ENCODE results near the gene CCL21. TPM values are rescaled to one million over a fixed set of nuclear protein-coding genes. Genes with fewer than 3 reads are reported as not detected.

The CCL21 gene
- polyA plus RNA-seq, 1 donor = 60.4 TPM

- Histone ChIP-seq H3K27me3 (ENCODE audit: control insufficient read depth, insufficient read depth, low read length) (peaks cover 9% of the 10 kb centered on the region), H3K36me3 (ENCODE audit: control insufficient read depth, insufficient read depth, low read length) (no peaks in the 10 kb centered on the region), H3K4me1 (ENCODE audit: control insufficient read depth, insufficient read depth, low read length) (no peaks in the 10 kb centered on the region), H3K4me3 (ENCODE audit: low read length) (no peak overlapping the region), H3K9me3 (ENCODE audit: control insufficient read depth, low read depth, low read length) (no peaks in the 10 kb centered on the region), H3K27ac (ENCODE audit: low read length) (no peak overlapping the region)
- WGBS (ENCODE audit: insufficient coverage, low lambda C conversion rate) = 71% methylated on average over 1 of the region's 1 CpG
- DNase-seq = no peak
Measured at GRCh38 chr9:34712140-34712539, 2.2 kb upstream of the CCL21 start.

GRCh38 chr9:34709196-34709978, 549 bp downstream of the CCL21 start:
- Histone ChIP-seq H3K4me1 (ENCODE audit: control insufficient read depth, insufficient read depth, low read length) (no peaks in the 10 kb centered on the region), H3K27me3 (ENCODE audit: control insufficient read depth, insufficient read depth, low read length) (peaks cover 6% of the 10 kb centered on the region), H3K36me3 (ENCODE audit: control insufficient read depth, insufficient read depth, low read length) (no peaks in the 10 kb centered on the region), H3K9me3 (ENCODE audit: control insufficient read depth, low read depth, low read length) (no peaks in the 10 kb centered on the region), H3K27ac (ENCODE audit: low read length) (no peak overlapping the region), H3K4me3 (ENCODE audit: low read length) (no peak overlapping the region)
- no peak for DNase-seq
- WGBS (ENCODE audit: insufficient coverage, low lambda C conversion rate) = no CpG with 5 or more reads among the region's 9 CpGs

GRCh38 chr9:34707130-34707529, 2.8 kb downstream of the CCL21 start:
- Histone ChIP-seq H3K4me3 (ENCODE audit: low read length) (no peak overlapping the region), H3K9me3 (ENCODE audit: control insufficient read depth, low read depth, low read length) (no peaks in the 10 kb centered on the region), H3K27me3 (ENCODE audit: control insufficient read depth, insufficient read depth, low read length) (no peaks in the 10 kb centered on the region), H3K36me3 (ENCODE audit: control insufficient read depth, insufficient read depth, low read length) (no peaks in the 10 kb centered on the region), H3K27ac (ENCODE audit: low read length) (no peak overlapping the region), H3K4me1 (ENCODE audit: control insufficient read depth, insufficient read depth, low read length) (no peaks in the 10 kb centered on the region)
- no CpG with 5 or more reads among the region's 2 CpGs for WGBS (ENCODE audit: insufficient coverage, low lambda C conversion rate)
- DNase-seq = no peak

DNA sequence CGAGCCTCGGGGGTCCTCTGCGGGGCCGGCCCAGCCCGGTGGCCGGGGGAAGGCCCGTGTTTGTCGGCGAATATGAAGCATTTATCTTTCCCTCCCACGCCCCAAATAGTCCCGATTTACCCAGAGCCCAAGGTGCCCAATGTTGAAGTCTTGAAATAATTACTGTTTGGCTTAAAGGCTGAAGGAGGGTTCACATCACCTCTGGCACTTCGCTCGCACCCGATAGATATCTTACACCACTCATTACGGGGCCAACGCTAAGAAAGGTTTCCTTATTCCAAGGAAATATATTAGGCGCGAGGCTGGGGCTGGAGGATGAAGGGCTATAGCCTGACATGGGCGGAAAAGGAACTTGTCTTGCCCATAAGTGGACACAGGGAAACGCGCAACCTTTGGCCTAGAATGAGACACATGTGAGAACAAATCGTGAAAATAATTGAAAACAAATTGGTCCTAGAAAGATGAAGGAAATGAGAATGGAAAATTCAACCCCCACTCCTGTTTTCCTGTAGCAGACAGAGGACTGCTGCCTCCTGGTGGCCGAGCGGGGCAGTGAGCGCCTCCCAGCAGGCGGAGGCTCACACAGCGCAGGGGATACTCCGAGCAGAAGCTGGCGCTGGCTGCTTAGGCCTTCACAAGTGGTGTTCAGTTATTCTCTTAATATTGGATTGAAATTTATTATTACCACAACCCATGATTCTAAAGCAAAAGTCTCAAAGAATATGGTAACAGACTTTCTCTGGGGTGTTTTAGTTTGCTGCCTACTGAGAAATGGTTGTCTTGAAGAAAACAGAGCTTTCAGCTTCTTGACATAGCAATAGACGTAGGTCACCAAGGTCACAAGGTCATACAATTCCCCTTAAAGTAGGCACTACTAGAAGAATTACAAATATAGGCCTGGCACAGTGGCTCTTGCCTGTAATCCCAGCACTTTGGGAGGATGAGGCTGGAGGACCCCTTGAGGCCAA, 7.9 kb downstream of the CCL21 start:
- no peaks in the 10 kb centered on the region for H3K36me3 ChIP-seq (ENCODE audit: control insufficient read depth, insufficient read depth, low read length)
- H3K4me3 ChIP-seq (ENCODE audit: low read length) = peak overlapping the region; percentile 46
- peak overlapping the region; percentile 59 for H3K27ac ChIP-seq (ENCODE audit: low read length)
- peak; percentile 81 for DNase-seq
- no peaks in the 10 kb centered on the region for H3K9me3 ChIP-seq (ENCODE audit: control insufficient read depth, low read depth, low read length)
- H3K27me3 ChIP-seq (ENCODE audit: control insufficient read depth, insufficient read depth, low read length) = peaks cover 14% of the 10 kb centered on the region
- peaks cover 5% of the 10 kb centered on the region for H3K4me1 ChIP-seq (ENCODE audit: control insufficient read depth, insufficient read depth, low read length)
- no CpG with 5 or more reads among the region's 30 CpGs for WGBS (ENCODE audit: insufficient coverage, low lambda C conversion rate)

- no CpG with 5 or more reads among the region's 52 CpGs for WGBS (ENCODE audit: insufficient coverage, low lambda C conversion rate)
- no peaks in the 10 kb centered on the region for H3K9me3 ChIP-seq (ENCODE audit: control insufficient read depth, low read depth, low read length)
- H3K36me3 ChIP-seq (ENCODE audit: control insufficient read depth, insufficient read depth, low read length) = no peaks in the 10 kb centered on the region
- peaks cover 17% of the 10 kb centered on the region for H3K27me3 ChIP-seq (ENCODE audit: control insufficient read depth, insufficient read depth, low read length)
- peaks cover 5% of the 10 kb centered on the region for H3K4me1 ChIP-seq (ENCODE audit: control insufficient read depth, insufficient read depth, low read length)
- H3K4me3 ChIP-seq (ENCODE audit: low read length) = peak overlapping the region; percentile 46
- H3K27ac ChIP-seq (ENCODE audit: low read length) = peak overlapping the region; percentile 59
- DNase-seq = peak; percentile 45 to 65
Measured at GRCh38 chr9:34701023-34701768, 8.7 kb downstream of the CCL21 start.

DNA sequence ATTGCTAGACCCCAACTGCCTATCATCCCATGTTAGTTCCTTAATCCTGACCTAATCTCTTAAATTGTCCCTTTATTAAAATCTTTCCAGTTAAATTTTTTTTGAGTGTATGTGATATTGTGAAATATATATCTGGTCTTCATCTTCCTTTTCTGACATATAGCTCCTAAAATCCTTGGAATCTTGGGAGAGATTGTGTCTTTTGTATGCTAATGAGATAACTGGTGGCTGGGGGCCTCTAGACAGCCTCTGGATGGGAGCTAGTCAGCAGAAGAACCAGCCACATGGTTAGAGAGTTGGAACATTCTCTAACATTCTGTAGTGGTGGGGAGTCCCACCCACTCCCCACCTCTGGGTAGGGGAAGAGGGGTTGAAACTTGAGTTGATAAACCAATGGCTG, 15.1 kb downstream of the CCL21 start:
- Histone ChIP-seq H3K4me3 (ENCODE audit: low read length) (no peak overlapping the region), H3K36me3 (ENCODE audit: control insufficient read depth, insufficient read depth, low read length) (no peaks in the 10 kb centered on the region), H3K4me1 (ENCODE audit: control insufficient read depth, insufficient read depth, low read length) (no peaks in the 10 kb centered on the region), H3K9me3 (ENCODE audit: control insufficient read depth, low read depth, low read length) (no peaks in the 10 kb centered on the region), H3K27me3 (ENCODE audit: control insufficient read depth, insufficient read depth, low read length) (peaks cover 7% of the 10 kb centered on the region), H3K27ac (ENCODE audit: low read length) (no peak overlapping the region)
- DNase-seq = no peak

DNA sequence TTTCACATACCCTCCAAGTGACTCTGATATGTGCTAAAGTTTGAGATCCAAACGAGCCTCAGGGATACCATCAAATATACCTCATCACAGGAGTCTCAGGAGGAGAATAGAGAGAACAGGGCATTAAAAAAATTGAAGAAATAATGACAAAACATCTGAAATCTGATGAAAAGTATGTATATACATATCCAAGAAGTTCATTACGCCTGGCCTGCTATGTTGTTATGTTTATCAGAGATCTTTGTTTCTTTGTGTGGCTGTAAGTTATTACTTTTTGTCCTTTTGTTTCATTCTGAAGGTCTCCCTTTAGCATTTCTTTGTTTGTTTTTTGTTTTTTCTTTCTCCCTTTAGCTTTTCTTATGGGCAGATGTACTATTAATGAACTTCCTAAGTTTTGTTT, 16.4 kb downstream of the CCL21 start:
- H3K27me3 ChIP-seq (ENCODE audit: control insufficient read depth, insufficient read depth, low read length) = peaks cover 3% of the 10 kb centered on the region
- no peak for DNase-seq
- no peaks in the 10 kb centered on the region for H3K4me1 ChIP-seq (ENCODE audit: control insufficient read depth, insufficient read depth, low read length)
- no peaks in the 10 kb centered on the region for H3K36me3 ChIP-seq (ENCODE audit: control insufficient read depth, insufficient read depth, low read length)
- H3K9me3 ChIP-seq (ENCODE audit: control insufficient read depth, low read depth, low read length) = no peaks in the 10 kb centered on the region
- WGBS (ENCODE audit: insufficient coverage, low lambda C conversion rate) = 83% methylated on average over 1 of the region's 2 CpGs
- H3K27ac ChIP-seq (ENCODE audit: low read length) = no peak overlapping the region
- no peak overlapping the region for H3K4me3 ChIP-seq (ENCODE audit: low read length)

DNA sequence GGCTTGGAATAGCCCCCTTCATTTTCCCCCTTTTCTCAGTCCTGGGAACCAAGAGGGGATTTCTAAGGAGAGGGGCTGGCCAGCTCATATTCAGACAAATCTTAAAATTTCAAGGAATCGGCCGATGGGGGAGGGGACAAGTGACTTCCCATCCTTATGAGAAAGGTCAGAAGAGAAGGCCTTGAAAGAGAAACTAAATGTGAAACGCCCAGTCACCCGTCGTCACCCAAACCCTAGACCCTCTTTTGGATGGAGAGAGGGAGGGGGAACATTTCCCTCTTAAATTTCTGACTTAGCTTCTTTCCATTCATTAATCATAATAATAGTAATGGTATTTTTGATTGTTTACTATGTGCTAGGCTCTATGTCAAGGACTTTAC, 18.0 kb downstream of the CCL21 start:
- Histone ChIP-seq H3K9me3 (ENCODE audit: control insufficient read depth, low read depth, low read length) (no peaks in the 10 kb centered on the region), H3K27me3 (ENCODE audit: control insufficient read depth, insufficient read depth, low read length) (peaks cover 3% of the 10 kb centered on the region), H3K27ac (ENCODE audit: low read length) (no peak overlapping the region), H3K36me3 (ENCODE audit: control insufficient read depth, insufficient read depth, low read length) (no peaks in the 10 kb centered on the region), H3K4me1 (ENCODE audit: control insufficient read depth, insufficient read depth, low read length) (no peaks in the 10 kb centered on the region), H3K4me3 (ENCODE audit: low read length) (no peak overlapping the region)
- WGBS (ENCODE audit: insufficient coverage, low lambda C conversion rate) = no CpG with 5 or more reads among the region's 5 CpGs
- DNase-seq = no peak

DNA sequence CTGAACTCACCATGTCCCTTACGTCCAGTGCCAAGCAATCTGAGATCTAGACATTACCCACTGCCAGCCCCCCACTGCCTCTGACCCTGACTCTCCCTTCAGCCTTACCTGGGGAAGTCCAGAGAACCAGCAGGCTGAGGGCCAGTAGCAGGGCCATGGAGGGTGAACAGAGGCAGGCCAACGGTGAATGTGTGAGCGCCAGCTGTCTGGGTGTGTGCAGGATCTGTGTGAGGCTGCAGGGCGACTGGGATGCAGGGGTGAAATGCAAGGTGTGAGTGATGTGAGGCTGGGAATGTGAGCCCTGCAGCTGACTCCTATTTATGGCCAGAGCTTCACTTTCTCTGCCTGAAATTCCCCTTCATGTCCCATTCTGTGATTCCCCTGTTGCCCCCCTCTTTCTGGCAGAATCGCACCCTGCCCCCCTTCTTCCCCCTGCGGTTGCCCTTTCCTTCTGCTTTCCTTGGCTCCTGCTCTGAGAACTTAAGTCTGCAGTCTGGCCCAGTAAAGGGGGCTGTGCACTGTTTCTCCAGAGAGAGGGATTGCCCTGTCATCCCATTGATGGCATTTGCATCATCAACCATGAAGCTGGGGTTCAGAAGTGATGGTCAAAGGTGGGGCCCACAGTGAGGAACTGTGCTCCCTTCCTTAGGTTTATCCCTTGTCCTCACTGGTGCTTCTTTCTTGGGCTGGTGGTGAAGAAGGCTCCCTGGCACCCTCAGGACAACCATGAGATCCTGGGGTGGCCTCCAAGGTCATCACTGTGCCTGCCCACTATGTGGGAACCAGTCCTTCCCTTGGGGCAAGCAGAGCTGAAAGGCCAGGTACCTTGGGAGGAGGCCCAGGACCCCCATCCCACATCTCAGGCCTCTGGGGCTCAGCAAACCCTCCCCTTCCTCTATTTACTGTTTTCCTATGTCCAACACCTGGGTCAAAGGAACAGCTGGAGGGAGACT, 18.7 kb downstream of the CCL21 start, which contains the start of gene CCL19:
Gene CCL19 (minus strand): TSS at position 294 of the 953 bp plus-strand sequence. CDS start 137 bp downstream, at position 157.
- Histone ChIP-seq H3K27me3 (ENCODE audit: control insufficient read depth, insufficient read depth, low read length) (no peaks in the 10 kb centered on the region), H3K36me3 (ENCODE audit: control insufficient read depth, insufficient read depth, low read length) (no peaks in the 10 kb centered on the region), H3K27ac (ENCODE audit: low read length) (no peak within 1 kb of the TSS), H3K4me3 (ENCODE audit: low read length) (no peak within 1 kb of the TSS), H3K9me3 (ENCODE audit: control insufficient read depth, low read depth, low read length) (no peaks in the 10 kb centered on the region), H3K4me1 (ENCODE audit: control insufficient read depth, insufficient read depth, low read length) (no peaks in the 10 kb centered on the region)
- no peak for DNase-seq
- 100% methylated on average over 1 of the region's 6 CpGs for WGBS (ENCODE audit: insufficient coverage, low lambda C conversion rate)
